GM19463 (cell line): ENCODE measurements around the gene LACTB.

Source experiments
- ATAC-seq: cut with Tn5 transposase; IDR thresholded peaks from one replicate; pipeline ENCODE4 v1.9.1; 2021; ENCODE audit warnings: mild to moderate bottlenecking, moderate library complexity; ENCODE audit not compliant: unreplicated experiment

Gene LACTB

GRCh38 chr15:63166219-63166618 is 44.6 kb downstream of the LACTB start:
- no peak for ATAC-seq

DNA sequence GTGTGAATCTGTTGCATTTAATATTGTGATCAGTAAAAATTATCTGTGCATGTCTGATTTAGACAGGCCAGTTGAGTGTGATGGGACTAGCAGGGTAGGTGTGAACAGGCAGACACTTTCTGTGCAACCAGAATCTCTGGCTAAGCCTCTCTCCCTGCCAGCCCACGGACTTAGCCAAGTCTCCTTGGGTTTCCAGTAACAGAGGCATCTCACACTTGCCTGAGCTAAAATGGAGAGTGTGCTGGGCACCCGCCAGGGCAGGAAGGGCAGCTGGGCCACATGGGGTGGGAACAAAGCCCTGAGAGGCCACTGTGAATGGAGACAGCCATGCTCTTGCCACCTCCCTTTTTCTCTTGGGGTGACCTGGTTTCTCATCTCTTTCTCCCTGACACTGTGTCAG is 48.1 kb downstream of the LACTB start:
- no peak for ATAC-seq

- no peak for ATAC-seq
Measured at GRCh38 chr15:63172376-63172775, 50.7 kb downstream of the LACTB start.

DNA sequence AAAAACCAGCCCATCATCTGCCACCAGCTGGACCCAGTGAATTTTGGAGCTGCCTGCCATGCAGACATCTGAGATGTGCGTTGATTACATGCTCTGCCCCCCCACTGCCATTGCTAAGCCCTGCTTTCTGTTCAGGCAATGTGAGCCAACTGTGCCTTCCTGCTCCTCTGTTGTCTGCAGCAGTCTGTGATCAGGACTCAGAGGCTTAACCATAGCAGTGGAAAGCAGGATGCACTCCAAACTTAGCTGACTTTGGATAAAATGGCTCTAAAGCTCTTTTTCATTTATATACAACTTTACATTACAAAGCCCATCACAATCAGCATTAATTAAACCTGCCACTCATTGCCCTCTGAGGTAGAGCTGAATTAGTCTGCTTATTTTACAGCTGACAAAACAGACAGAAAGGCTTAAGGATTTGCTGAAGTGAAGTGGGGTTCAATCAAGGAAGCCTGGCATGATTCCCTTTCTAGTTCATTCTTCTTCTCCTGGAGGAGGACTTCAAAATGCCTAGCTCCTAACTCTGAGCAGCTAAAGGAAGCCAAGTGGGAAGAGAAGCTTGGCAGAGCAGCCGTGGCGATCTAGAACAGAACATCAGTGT is 51.3 kb downstream of the LACTB start:
- ATAC-seq: no peak

GRCh38 chr15:63176302-63176701 is 54.6 kb downstream of the LACTB start:
- no peak for ATAC-seq

DNA sequence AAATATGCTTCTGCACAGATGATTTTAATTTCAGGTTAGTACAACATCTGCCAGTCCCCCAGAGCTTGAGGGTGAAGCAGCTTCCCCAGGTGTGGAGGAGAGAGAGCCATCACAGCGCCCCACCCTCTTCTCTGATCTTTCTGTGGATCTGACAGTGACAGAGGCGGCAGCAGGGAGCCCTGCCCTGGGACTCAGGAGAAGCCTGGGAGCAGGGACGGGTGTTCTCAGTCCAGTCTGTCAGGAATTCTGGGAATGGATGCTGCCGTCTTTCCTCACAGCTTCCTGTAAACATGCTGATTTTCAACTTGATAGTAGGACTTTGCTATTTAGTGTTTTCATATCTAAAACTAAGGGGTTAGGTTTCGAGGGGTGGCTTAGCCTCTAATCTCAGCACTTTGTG is 56.4 kb downstream of the LACTB start:
- ATAC-seq: no peak

- no peak for ATAC-seq
Measured at GRCh38 chr15:63180746-63181145, 59.1 kb downstream of the LACTB start.

- ATAC-seq: no peak
Measured at GRCh38 chr15:63181648-63182047, 60.0 kb downstream of the LACTB start.

DNA sequence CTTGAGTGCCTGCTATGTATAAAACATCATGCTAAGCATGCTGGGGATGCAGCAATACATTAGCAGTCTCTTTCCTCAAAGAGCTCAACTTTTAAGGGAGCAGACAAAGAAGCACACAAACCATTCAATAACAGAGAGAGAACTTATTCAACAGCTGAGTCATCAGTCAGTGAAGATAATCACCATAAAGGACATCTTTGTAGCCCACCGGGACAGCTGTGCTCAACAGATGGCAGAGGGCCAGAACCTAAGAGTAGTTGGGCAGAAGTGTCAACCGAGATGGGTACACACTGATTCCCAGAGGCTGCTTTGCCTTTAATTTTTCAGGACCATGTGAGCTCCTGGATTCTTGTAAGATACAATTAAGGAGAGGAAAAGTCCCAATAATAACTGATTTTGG is 63.5 kb downstream of the LACTB start:
- no peak for ATAC-seq

DNA sequence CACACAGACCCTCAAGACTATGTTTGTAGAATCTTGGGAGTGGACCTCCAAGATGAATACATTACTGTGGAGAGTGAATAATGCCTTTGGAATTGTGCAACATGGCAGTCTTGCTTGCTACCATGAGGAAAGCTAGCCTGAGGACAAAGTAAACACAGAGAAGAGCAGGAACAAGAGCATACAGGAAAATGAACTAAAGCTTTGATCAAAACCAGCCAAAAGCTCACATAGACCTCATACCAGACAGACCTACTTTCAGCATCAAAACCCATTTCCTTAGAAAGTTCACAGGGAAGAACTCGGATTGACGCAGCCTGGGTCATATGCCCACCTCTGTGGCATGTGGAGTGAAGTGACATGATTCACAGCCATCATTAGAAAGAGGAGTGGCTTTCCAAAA is 64.4 kb downstream of the LACTB start:
- no peak for ATAC-seq

DNA sequence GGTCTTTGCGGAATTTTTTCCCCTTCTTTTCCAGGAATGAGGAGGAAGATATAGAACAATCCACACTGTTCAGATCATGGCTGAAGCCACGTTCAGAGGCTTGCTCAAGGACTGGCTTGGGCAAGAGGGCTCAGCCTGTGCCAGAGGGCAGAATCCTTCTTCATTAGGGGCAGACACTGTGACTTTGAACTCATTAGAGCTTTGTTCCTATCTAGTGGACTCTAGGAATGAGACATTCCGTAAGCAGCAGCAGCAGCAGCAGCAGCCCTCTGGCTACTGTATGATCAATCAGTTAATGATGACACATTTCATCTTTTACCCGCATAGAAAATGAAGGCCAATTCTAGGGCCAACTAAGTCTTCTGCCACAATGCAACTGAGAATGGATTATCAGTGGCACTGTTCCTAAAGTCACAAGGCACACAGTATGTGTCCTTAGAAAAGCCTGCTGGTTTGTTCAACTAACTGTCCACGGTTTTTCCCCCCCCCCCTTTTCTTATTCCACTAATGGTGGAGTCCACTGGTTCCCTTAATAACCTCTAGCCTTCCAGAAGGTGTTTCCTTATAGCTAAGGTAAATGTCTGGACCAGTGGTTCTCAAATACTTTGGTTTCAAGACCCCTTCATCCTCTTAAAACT is 66.0 kb downstream of the LACTB start:
- no peak for ATAC-seq

DNA sequence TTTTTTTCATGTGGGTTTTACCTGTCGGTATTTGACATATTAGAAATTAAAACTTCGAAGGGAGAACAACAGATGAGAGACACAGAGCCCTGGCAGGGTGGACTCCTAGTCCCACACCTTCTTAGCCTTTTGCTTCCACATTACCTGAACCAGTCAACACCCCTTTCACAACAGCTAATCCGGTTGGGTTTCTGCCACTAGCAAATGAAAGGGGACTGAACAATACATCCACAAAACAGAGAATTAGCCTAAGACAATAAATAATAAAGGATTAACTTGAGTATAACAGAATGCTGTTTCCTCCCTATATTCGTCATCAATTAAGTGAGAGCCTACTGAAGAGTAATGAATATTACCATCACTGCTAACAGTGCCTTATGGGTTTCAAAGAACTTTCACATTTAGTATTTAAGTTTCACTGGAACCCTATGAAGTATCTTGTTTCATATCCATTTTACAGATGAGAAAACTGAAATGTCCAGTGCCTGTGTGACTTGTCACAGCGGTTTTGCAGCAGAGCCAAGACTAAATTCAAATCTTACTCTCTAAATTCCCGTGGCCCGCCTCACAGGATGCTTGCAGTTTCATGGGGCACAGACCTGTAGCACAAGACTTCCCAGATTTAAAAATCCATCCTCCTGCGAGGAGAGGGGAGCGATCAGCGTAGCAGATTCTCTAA is 66.7 kb downstream of the LACTB start:
- ATAC-seq: no peak

GRCh38 chr15:63188926-63189871 is 67.5 kb downstream of the LACTB start, which contains the start of gene RAB8B:
Gene RAB8B, plus strand, starts transcription at chr15:63189606. Its CDS starts 19 bp downstream, at chr15:63189625.
- ATAC-seq: peak; percentile 84

DNA sequence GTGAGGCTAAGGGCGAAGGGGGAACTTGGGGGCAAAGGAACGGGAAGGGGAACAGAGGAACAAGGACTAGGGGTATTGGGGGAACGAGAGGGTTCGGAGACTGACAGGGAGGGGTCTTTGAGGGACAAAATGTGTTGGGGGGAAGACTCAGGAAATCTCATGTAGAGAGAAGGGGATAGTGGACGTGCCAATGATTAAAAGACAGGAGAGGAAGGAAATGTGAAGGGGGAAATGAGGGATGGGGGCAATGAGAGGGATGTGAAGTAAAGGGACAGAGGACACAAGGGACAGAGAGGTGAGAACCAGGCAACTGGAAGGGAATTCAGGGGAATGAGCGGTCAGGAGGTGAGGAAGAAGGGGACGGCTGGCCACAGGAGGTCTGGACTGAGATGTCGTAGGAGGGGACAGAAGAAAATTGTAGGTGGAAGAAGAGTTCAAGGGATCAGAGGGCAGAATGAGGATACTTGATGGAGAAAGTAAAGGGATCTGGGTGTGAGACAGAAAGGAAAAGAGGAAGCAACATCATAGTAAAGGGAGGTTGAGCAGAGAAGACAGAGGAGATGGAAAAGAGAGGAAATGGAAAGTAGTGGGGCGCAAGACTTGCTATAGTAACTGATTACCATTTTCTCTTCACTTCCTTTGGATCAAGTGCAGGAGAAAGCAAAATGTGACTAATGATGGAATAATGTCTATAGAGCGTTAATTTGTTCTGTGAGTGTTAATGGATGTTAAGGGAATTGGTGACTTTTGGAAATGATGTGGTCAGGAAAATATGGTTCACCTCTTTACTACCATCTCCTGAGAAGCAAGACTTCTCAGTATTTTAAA is 68.5 kb downstream of the LACTB start:
- ATAC-seq: no peak

DNA sequence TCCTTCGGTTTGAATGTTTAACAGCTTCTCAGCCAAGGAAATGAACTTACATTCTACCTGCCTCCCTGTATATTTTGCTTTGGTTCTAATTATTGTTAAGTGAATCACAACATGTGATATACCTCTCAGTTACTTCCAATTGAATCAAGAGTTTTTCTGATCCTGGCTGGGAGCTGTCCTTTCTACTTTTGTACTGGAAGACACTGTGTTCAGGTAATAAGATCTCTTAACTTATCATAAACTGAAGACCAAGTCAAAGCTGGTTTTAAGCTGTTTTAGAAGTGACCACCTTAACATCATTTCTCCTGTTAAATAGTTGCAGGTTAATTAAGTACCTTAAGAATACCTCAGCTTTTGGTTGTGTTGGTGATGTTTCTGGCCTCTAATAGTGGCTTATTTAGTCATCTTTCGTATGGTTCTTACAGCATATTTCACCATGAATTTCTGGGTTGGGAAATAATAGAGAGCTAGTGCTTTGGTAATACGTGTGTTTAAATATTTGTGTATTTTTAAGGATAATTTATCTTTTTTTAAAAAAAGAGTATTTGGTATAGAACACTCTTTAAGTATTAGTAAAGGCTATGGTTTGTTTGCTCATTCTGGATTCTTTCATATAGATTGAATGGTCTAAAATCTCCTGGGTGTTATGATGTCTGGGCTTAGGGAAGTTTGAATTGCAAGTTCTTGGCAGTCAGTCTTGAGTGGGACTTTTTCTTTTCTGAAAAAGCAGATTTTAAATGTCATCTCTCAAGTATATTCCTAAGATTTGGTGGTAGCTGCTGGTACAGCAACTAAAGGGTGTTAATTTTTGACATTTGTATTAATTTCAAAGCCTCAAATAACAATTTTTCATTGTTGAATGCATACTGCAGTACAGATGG is 69.3 kb downstream of the LACTB start:
- no peak for ATAC-seq
